ENCODE measurements around the gene DCC. TPM values are rescaled to one million over a fixed set of nuclear protein-coding genes. Genes with fewer than 3 reads are reported as not detected.

Gene DCC
- total RNA-seq, 1 experiment from 2014 or later: not detected

DNA sequence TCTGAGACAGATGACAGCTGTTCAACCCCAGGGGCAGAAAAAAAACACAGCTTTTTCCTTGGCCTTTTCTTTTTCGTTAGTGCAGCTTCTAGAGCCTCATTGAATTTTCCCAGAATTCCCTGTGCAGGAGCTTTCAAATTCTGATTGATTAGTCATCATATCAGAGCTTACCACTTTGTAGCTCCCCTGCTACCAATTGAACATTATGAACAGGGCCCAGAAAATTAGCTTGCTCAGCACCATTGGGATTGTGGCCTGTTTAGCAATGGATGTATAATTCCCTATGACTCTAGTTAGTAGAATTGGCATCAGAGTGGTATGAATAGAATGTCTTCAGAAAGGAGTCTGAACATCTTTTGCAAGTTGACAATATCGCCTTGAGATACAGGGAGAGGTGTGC lies 631.1 kb downstream of the DCC start:
- H3K79me2 ChIP-seq (ENCODE audit: low read depth): no peaks in the 10 kb centered on the region
- H2AFZ ChIP-seq: no peak overlapping the region
- H3K36me3 ChIP-seq (ENCODE audit: low read depth): no peaks in the 10 kb centered on the region
- intact Hi-C loops (cut with micrococcal nuclease; ENCODE audit: unreplicated experiment): no loop called here
- ChIA-PET CTCF (no interaction called here), POLR2A (ENCODE audit: unreplicated experiment) (no interaction called here)
- H4K20me1 ChIP-seq (ENCODE audit: insufficient read depth): no peaks in the 10 kb centered on the region
- no peak overlapping the region for H3K4me3 ChIP-seq
- H3K27ac ChIP-seq: no peak overlapping the region
- H3K4me2 ChIP-seq: no peak overlapping the region
- H3F3A ChIP-seq (ENCODE audit: insufficient read depth, low read depth): no peaks in the 10 kb centered on the region
- H3K4me1 ChIP-seq (replicated peaks; ENCODE audit: insufficient read depth): no peaks in the 10 kb centered on the region
- BruUV-seq (replicated peaks): no TSS peak
- DNase-seq: no peak
- no peak for TF ChIP-seq EZH2 (IDR thresholded peaks at IDR 0.05; ENCODE audit: low read depth)
- TF ChIP-seq, protein P1, sequence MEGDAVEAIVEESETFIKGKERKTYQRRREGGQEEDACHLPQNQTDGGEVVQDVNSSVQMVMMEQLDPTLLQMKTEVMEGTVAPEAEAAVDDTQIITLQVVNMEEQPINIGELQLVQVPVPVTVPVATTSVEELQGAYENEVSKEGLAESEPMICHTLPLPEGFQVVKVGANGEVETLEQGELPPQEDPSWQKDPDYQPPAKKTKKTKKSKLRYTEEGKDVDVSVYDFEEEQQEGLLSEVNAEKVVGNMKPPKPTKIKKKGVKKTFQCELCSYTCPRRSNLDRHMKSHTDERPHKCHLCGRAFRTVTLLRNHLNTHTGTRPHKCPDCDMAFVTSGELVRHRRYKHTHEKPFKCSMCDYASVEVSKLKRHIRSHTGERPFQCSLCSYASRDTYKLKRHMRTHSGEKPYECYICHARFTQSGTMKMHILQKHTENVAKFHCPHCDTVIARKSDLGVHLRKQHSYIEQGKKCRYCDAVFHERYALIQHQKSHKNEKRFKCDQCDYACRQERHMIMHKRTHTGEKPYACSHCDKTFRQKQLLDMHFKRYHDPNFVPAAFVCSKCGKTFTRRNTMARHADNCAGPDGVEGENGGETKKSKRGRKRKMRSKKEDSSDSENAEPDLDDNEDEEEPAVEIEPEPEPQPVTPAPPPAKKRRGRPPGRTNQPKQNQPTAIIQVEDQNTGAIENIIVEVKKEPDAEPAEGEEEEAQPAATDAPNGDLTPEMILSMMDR (conservative IDR thresholded peaks at IDR 0.05): no peak
- H3K9me2 ChIP-seq (ENCODE audit: insufficient read depth): no peaks in the 10 kb centered on the region
- H3K9me3 ChIP-seq (ENCODE audit: insufficient read depth, low read depth): no peaks in the 10 kb centered on the region
- no peaks in the 10 kb centered on the region for H3K27me3 ChIP-seq (ENCODE audit: insufficient read depth, low read depth)

GRCh38 chr18:52979892-52980291 lies 639.9 kb downstream of the DCC start:
- no peaks in the 10 kb centered on the region for H3F3A ChIP-seq (ENCODE audit: insufficient read depth, low read depth)
- intact Hi-C loops (cut with micrococcal nuclease; ENCODE audit: unreplicated experiment): no loop called here

DNA sequence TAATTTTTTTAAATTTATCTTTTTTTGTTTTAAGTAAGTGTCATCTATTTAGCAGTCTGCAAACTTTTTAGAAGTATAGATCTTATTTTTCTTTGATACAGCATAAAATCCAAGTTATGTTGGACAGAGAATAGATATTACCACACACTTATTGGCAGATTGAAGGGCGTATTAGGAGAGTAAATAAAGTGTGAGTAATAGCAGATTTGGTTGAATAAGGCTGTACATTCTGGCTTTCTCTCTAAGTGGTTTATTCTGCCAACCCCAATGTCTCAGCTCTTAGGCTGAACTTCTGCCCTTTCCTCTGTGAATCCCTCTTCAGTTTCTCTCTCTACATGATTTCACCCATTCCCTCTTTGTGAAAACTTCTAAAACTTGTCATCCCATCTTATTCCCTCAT lies 651.2 kb downstream of the DCC start:
- Histone ChIP-seq H2AFZ (no peak overlapping the region), H3K9me2 (ENCODE audit: insufficient read depth) (no peaks in the 10 kb centered on the region), H3K36me3 (ENCODE audit: low read depth) (no peaks in the 10 kb centered on the region), H4K20me1 (ENCODE audit: insufficient read depth) (no peaks in the 10 kb centered on the region), H3K4me1 (replicated peaks; ENCODE audit: insufficient read depth) (no peaks in the 10 kb centered on the region), H3K27me3 (ENCODE audit: insufficient read depth, low read depth) (no peaks in the 10 kb centered on the region), H3F3A (ENCODE audit: insufficient read depth, low read depth) (no peaks in the 10 kb centered on the region), H3K79me2 (ENCODE audit: low read depth) (no peaks in the 10 kb centered on the region), H3K27ac (no peak overlapping the region), H3K4me3 (no peak overlapping the region), H3K4me2 (no peak overlapping the region), H3K9me3 (ENCODE audit: insufficient read depth, low read depth) (no peaks in the 10 kb centered on the region)
- DNase-seq: no peak
- TF ChIP-seq, protein P1 (conservative IDR thresholded peaks at IDR 0.05): no peak
- TF ChIP-seq EZH2 (IDR thresholded peaks at IDR 0.05; ENCODE audit: low read depth): no peak
- ChIA-PET POLR2A (ENCODE audit: unreplicated experiment) (no interaction called here), CTCF (no interaction called here)
- intact Hi-C loops (cut with micrococcal nuclease; ENCODE audit: unreplicated experiment): no loop called here
- BruUV-seq (replicated peaks): no TSS peak

More at GRCh38 chr18:52979892-52980291, 639.9 kb downstream of the DCC start:
- no peaks in the 10 kb centered on the region for H3K79me2 ChIP-seq (ENCODE audit: low read depth)
- TF ChIP-seq, protein P1 (conservative IDR thresholded peaks at IDR 0.05): no peak
- no peak for TF ChIP-seq EZH2 (IDR thresholded peaks at IDR 0.05; ENCODE audit: low read depth)
- H3K9me2 ChIP-seq (ENCODE audit: insufficient read depth): no peaks in the 10 kb centered on the region
- no peaks in the 10 kb centered on the region for H3K36me3 ChIP-seq (ENCODE audit: low read depth)
- H3K9me3 ChIP-seq (ENCODE audit: insufficient read depth, low read depth): no peaks in the 10 kb centered on the region
- no peaks in the 10 kb centered on the region for H4K20me1 ChIP-seq (ENCODE audit: insufficient read depth)
- H2AFZ ChIP-seq: no peak overlapping the region
- no TSS peak for BruUV-seq (replicated peaks)
- no peak overlapping the region for H3K4me2 ChIP-seq
- ChIA-PET POLR2A (ENCODE audit: unreplicated experiment) (no interaction called here), CTCF (no interaction called here)
- H3K4me1 ChIP-seq (replicated peaks; ENCODE audit: insufficient read depth): no peaks in the 10 kb centered on the region
- peaks cover 12% of the 10 kb centered on the region; the same call in 1 of the 2 replicates for H3K27me3 ChIP-seq (ENCODE audit: insufficient read depth, low read depth)
- no peak overlapping the region for H3K4me3 ChIP-seq
- no peak for DNase-seq
- H3K27ac ChIP-seq: no peak overlapping the region

All from PC-9 (cell line).